Vagina (tissue), 2 donors: Measurements from ENCODE around the gene MRGPRD. TPM values are rescaled to one million over a fixed set of nuclear protein-coding genes. Genes with fewer than 3 reads are reported as not detected.

Source experiments
- DNase-seq, 2 donors: peaks; one replicate each; pipeline ENCODE4 v3.0.0-alpha.2; 2017; ENCODE audit errors: extremely low spot score in 2 of 2
- H3K27ac ChIP-seq: fragments of 200-600 bp; sonication (generic); one replicate; pipeline ENCODE4 v1.5.1; 2019
- H3K27me3 ChIP-seq: fragments of 200-600 bp; sonication (generic); one replicate; pipeline ENCODE4 v1.5.1; 2019
- H3K36me3 ChIP-seq, 2 donors: fragments of 200-600 bp; sonication (generic); one replicate each; pipeline ENCODE4 v1.5.1; 2017 to 2019
- H3K4me1 ChIP-seq: fragments of 200-600 bp; sonication (generic); one replicate; pipeline ENCODE4 v1.5.1; 2019
- H3K4me3 ChIP-seq, 2 donors: fragments of 200-600 bp; sonication (generic); 1 replicate in 1 of 2; 2 replicates in 1 of 2; pipeline ENCODE4 v1.5.1; 2016 to 2019
- H3K9me3 ChIP-seq: fragments of 200-600 bp; sonication (generic); one replicate; pipeline ENCODE4 v1.5.1; 2019
- CTCF ChIP-seq, 3 experiments: fragments of 450-650 bp in 2 of 3; fragments of 200-600 bp in 1 of 3; sonication (generic) in 1 of 3; IDR thresholded peaks; one replicate each; pipeline ENCODE4 v1.5.1; 2017 to 2019; ENCODE audit warnings: antibody characterized with exemption in 3 of 3, mild to moderate bottlenecking in 2 of 3, moderate library complexity in 2 of 3
- POLR2A ChIP-seq, 2 donors: fragments of 450-650 bp; IDR thresholded peaks; one replicate each; pipeline ENCODE4 v1.6.1; 2017; ENCODE audit warnings: antibody characterized with exemption in 2 of 2, mild to moderate bottlenecking in 2 of 2, moderate library complexity in 2 of 2
- POLR2AphosphoS5 ChIP-seq, 2 donors: sonication (generic); formaldehyde crosslinking; IDR thresholded peaks; one replicate each; pipeline ENCODE4 v1.9.0; 2017; ENCODE audit warnings: antibody characterized with exemption in 2 of 2, mild to moderate bottlenecking in 2 of 2, low read depth in 1 of 2; ENCODE audit not compliant: insufficient read depth in 1 of 2
- intact Hi-C: fragments of 100-400 bp; cut with DNase I; formaldehyde crosslinking; loops from one replicate; pipeline ENCODE4 v1.15.1; 2023
- total RNA-seq: library from RNA; depleted of rRNA; stranded (reverse); fragments of >200 nt; gene quantifications from one replicate; pipeline ENCODE4 v1.2.3, GENCODE V29; 2016

Gene MRGPRD
- total RNA-seq, 1 donor from 2014 or later, result not detected

GRCh38 chr11:69013009-69013951, 32.5 kb upstream of the MRGPRD start, which contains the start of gene MRGPRF:
TSS of gene MRGPRF (minus strand) at chr11:69013246. CDS start at chr11:69009901, 3,345 bp downstream.
- H3K27ac ChIP-seq, result peak within 1 kb of the TSS; percentile 95
- H3K27me3 ChIP-seq, result no peaks in the 10 kb centered on the region
- peak in 1 of 2 donors; percentile 88 for TF ChIP-seq POLR2A (IDR thresholded peaks at IDR 0.05)
- TF ChIP-seq CTCF (IDR thresholded peaks at IDR 0.05), result peak in 2 of 3 experiments; percentile 17 to 63
- peak; percentile 48 to 96 for TF ChIP-seq POLR2AphosphoS5 (IDR thresholded peaks at IDR 0.05; ENCODE audit: insufficient read depth in 1 of 2, low read depth in 1 of 2)
- peaks cover 43% of the 10 kb centered on the region for H3K4me1 ChIP-seq
- DNase-seq, result peak in 1 of 2 donors; percentile 98
- intact Hi-C loops, result loop anchor here (5.0 kb wide), 2 partner anchors 34 to 74 kb away; partner anchors contain the start of gene TPCN2
- H3K36me3 ChIP-seq, result no peaks in the 10 kb centered on the region
- peak within 1 kb of the TSS; percentile 62 to 63 for H3K4me3 ChIP-seq
- no peaks in the 10 kb centered on the region for H3K9me3 ChIP-seq

GRCh38 chr11:69012092-69013008, 31.6 kb upstream of the MRGPRD start:
- Histone ChIP-seq H3K36me3 (no peaks in the 10 kb centered on the region), H3K4me3 (peak overlapping the region; percentile 62 to 63), H3K4me1 (peaks cover 49% of the 10 kb centered on the region), H3K27ac (peak overlapping the region; percentile 95), H3K9me3 (no peaks in the 10 kb centered on the region), H3K27me3 (no peaks in the 10 kb centered on the region)
- intact Hi-C loops, result loop anchor here (5.0 kb wide), 2 partner anchors 35 to 75 kb away; partner anchors contain the start of gene TPCN2
- DNase-seq, result no peak
- TF ChIP-seq POLR2A (IDR thresholded peaks at IDR 0.05) (no peak), CTCF (IDR thresholded peaks at IDR 0.05) (no peak), POLR2AphosphoS5 (IDR thresholded peaks at IDR 0.05; ENCODE audit: insufficient read depth in 1 of 2, low read depth in 1 of 2) (no peak)

- Histone ChIP-seq H3K27ac (peak overlapping the region; percentile 95), H3K36me3 (no peaks in the 10 kb centered on the region), H3K4me1 (peaks cover 53% of the 10 kb centered on the region), H3K27me3 (no peaks in the 10 kb centered on the region), H3K4me3 (peak overlapping the region; percentile 62 to 63), H3K9me3 (no peaks in the 10 kb centered on the region)
- TF ChIP-seq POLR2AphosphoS5 (IDR thresholded peaks at IDR 0.05; ENCODE audit: insufficient read depth in 1 of 2, low read depth in 1 of 2) (no peak), POLR2A (IDR thresholded peaks at IDR 0.05) (no peak), CTCF (IDR thresholded peaks at IDR 0.05) (no peak)
- DNase-seq, result no peak
- intact Hi-C loops, result loop anchor here (5.0 kb wide), 2 partner anchors 36 to 76 kb away; partner anchors contain the start of gene TPCN2
These were observed 30.9 kb upstream of the MRGPRD start for GRCh38 chr11:69011624-69012091.

GRCh38 chr11:69010964-69011623, 30.3 kb upstream of the MRGPRD start:
- Histone ChIP-seq H3K4me3 (peak overlapping the region; percentile 62 to 63), H3K27ac (peak overlapping the region; percentile 95), H3K27me3 (no peaks in the 10 kb centered on the region), H3K4me1 (peaks cover 53% of the 10 kb centered on the region), H3K36me3 (peaks cover 0 to 3% of the 10 kb centered on the region in 2 donors), H3K9me3 (no peaks in the 10 kb centered on the region)
- intact Hi-C loops, result loop anchor here (5.0 kb wide), 2 partner anchors 36 to 76 kb away; partner anchors contain the start of gene TPCN2
- no peak for TF ChIP-seq CTCF (IDR thresholded peaks at IDR 0.05)
- peak in 1 of 2 donors; percentile 87 for TF ChIP-seq POLR2AphosphoS5 (IDR thresholded peaks at IDR 0.05; ENCODE audit: insufficient read depth in 1 of 2, low read depth in 1 of 2)
- peak in 1 of 2 donors; percentile 81 for TF ChIP-seq POLR2A (IDR thresholded peaks at IDR 0.05)
- no peak for DNase-seq
